Fibroblast of lung (primary cell): ENCODE data around the gene FIBP. TPM values are rescaled to one million over a fixed set of nuclear protein-coding genes. Genes with fewer than 3 reads are reported as not detected.
A peak's percentile ranks its signal among the peaks of the same experiment; 100 is the strongest.

ENCODE experiments used
- DNase-seq, 2 donors: peaks; one replicate each; pipeline versions ENCODE4 v3.0.0 to v3.0.0-alpha.2; 2010; ENCODE audit warnings: low read depth in 2 of 2
- H2AFZ ChIP-seq: 2 replicates; pipeline ENCODE4 v1.5.1; 2012; ENCODE audit warnings: low read length, control low read depth, inconsistent platforms
- H3K27ac ChIP-seq: 2 replicates; pipeline ENCODE4 v1.5.1; 2011; ENCODE audit warnings: low read length, control low read depth; ENCODE audit not compliant: insufficient read depth
- H3K27me3 ChIP-seq: 2 replicates; pipeline ENCODE4 v1.5.1; 2011; ENCODE audit warnings: mild to moderate bottlenecking, low read length; ENCODE audit not compliant: control insufficient read depth, insufficient read depth
- H3K36me3 ChIP-seq: 2 replicates; pipeline ENCODE4 v1.5.1; 2011; ENCODE audit warnings: low read length; ENCODE audit not compliant: control insufficient read depth, insufficient read depth
- H3K4me1 ChIP-seq: 2 replicates; pipeline ENCODE4 v1.5.1; 2011; ENCODE audit warnings: low read length; ENCODE audit not compliant: control insufficient read depth, insufficient read depth; ENCODE audit errors: extremely low read depth
- H3K4me2 ChIP-seq: 2 replicates; pipeline ENCODE4 v1.5.1; 2011; ENCODE audit warnings: low read length, control low read depth; ENCODE audit not compliant: insufficient read depth; ENCODE audit errors: extremely low read depth
- H3K4me3 ChIP-seq, 4 experiments: fragments of 200-600 bp in 1 of 4; sonication (generic) in 1 of 4; replicated peaks in 1 of 4; 2 replicates each; pipeline ENCODE4 v1.5.1; 2011 to 2016; ENCODE audit warnings: low read length in 4 of 4, low read depth in 3 of 4, mild to moderate bottlenecking in 3 of 4, control low read depth in 2 of 4, inconsistent platforms in 1 of 4, mixed read lengths in 1 of 4; ENCODE audit not compliant: insufficient read depth in 1 of 4; ENCODE audit errors: control extremely low read depth in 1 of 4
- H3K79me2 ChIP-seq: 2 replicates; pipeline ENCODE4 v1.5.1; 2012; ENCODE audit warnings: mild to moderate bottlenecking, low read length, inconsistent platforms; ENCODE audit not compliant: control insufficient read depth, insufficient read depth
- H3K9ac ChIP-seq: 2 replicates; pipeline ENCODE4 v1.5.1; 2011; ENCODE audit warnings: mild to moderate bottlenecking, low read length, control low read depth; ENCODE audit not compliant: insufficient read depth
- H3K9me3 ChIP-seq: 2 replicates; pipeline ENCODE4 v1.5.1; 2012; ENCODE audit warnings: low read depth, low read length; ENCODE audit not compliant: control insufficient read depth, insufficient read depth
- H4K20me1 ChIP-seq: 2 replicates; pipeline ENCODE4 v1.5.1; 2011; ENCODE audit warnings: low read length; ENCODE audit not compliant: control insufficient read depth, insufficient read depth; ENCODE audit errors: extremely low read depth
- EZH2 ChIP-seq: IDR thresholded peaks from 2 replicates; pipeline ENCODE4 v1.5.1; 2012; ENCODE audit warnings: low read length, control low read depth, mild to moderate bottlenecking; ENCODE audit errors: missing control alignments
- polyA plus RNA-seq, 2 donors: library from polyadenylated mRNA; depleted of rRNA in 1 of 2; stranded (reverse) in 1 of 2; unstranded in 1 of 2; fragments of >200 nt; gene quantifications; 2 replicates each; pipeline ENCODE4 v1.2.1, GENCODE V29; 2011 to 2012; ENCODE audit warnings: missing spikeins in 1 of 2
- total RNA-seq: library from RNA; depleted of rRNA; stranded (reverse); fragments of >200 nt; gene quantifications from 2 replicates; pipeline ENCODE4 v1.2.1, GENCODE V29; 2014
- TF ChIP-seq, protein P1 (sequence below), 2 donors: IDR thresholded peaks in 1 of 2; conservative IDR thresholded peaks in 1 of 2; 1 replicate in 1 of 2; 2 replicates in 1 of 2; pipeline ENCODE4 v1.5.1; 2011 to 2012; ENCODE audit warnings: low read length in 2 of 2, control low read depth in 1 of 2, inconsistent platforms in 1 of 2, low read depth in 1 of 2, mild to moderate bottlenecking in 1 of 2

FIBP gene
- total and polyA plus RNA-seq, 2 donors (not counting 1 experiment from before 2014, with no cell fraction given) = 81.0 to 168 TPM

DNA sequence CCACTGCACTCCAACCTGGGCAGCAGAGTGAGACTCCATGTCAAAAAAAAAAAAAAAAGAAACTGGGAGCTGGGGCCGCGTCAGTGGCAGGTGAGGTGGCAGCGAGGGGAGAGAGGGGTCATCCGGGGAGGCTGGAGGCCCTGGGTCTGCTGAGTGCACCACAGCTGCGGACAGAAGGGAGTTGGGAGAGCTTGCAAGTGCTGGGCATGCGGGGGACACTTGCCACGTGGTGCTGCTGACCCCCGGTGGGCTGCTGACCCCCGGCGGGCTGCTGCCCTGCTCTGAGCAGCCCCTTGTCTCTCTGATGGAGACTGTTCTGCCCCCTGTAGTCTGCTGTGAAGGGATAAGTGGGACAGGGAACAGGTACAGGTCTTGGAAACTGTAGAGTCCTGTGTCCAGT, 33.6 kb upstream of the FIBP start:
- no peak for DNase-seq
- no peak overlapping the region for H3K4me2 ChIP-seq
- TF ChIP-seq, protein P1, sequence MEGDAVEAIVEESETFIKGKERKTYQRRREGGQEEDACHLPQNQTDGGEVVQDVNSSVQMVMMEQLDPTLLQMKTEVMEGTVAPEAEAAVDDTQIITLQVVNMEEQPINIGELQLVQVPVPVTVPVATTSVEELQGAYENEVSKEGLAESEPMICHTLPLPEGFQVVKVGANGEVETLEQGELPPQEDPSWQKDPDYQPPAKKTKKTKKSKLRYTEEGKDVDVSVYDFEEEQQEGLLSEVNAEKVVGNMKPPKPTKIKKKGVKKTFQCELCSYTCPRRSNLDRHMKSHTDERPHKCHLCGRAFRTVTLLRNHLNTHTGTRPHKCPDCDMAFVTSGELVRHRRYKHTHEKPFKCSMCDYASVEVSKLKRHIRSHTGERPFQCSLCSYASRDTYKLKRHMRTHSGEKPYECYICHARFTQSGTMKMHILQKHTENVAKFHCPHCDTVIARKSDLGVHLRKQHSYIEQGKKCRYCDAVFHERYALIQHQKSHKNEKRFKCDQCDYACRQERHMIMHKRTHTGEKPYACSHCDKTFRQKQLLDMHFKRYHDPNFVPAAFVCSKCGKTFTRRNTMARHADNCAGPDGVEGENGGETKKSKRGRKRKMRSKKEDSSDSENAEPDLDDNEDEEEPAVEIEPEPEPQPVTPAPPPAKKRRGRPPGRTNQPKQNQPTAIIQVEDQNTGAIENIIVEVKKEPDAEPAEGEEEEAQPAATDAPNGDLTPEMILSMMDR (conservative IDR thresholded peaks at IDR 0.05 in 1 of 2, IDR thresholded peaks at IDR 0.05 in 1 of 2; ENCODE audit: low read depth in 1 of 2, low read length in 2 of 2) = no peak
- no peak for TF ChIP-seq EZH2
- H3K79me2 ChIP-seq = peaks cover 49% of the 10 kb centered on the region
- peaks cover 19% of the 10 kb centered on the region for H3K36me3 ChIP-seq
- no peaks in the 10 kb centered on the region for H3K27me3 ChIP-seq
- H2AFZ ChIP-seq = no peak overlapping the region
- no peak overlapping the region for H3K27ac ChIP-seq
- peaks cover 17% of the 10 kb centered on the region for H3K4me1 ChIP-seq
- H4K20me1 ChIP-seq = no peaks in the 10 kb centered on the region
- H3K9ac ChIP-seq = no peak overlapping the region
- no peaks in the 10 kb centered on the region for H3K9me3 ChIP-seq
- no peak overlapping the region for H3K4me3 ChIP-seq

DNA sequence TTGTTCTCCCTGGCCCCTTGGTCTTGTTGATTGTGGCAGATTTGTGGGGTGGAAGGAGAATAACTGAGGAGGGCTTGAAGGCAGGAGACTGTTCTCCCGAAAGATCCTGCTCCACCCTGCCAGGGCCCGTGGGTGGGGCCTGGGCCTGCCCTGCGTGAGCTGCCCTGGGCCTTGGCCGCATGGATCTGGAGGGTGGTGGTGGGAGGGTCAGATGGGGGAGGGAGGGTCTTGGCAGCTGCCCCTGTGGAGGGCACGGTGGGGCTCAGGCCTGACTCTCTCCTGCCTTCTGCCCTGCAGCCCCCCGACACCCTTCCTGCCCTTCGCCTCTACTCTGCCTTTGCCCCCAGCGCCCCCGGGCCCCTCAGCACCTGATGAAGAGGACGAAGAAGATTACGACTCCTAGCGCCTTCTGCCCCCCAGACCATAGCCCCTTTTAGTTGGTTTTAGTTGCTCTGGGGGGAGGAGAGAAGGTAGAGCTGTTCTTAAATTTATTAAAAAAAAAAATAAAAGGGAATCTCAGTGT, 32.8 kb upstream of the FIBP start:
- no peak overlapping the region for H3K9ac ChIP-seq
- peaks cover 56% of the 10 kb centered on the region for H3K79me2 ChIP-seq
- no peak for DNase-seq
- H3K4me1 ChIP-seq = peaks cover 25% of the 10 kb centered on the region
- H3K27me3 ChIP-seq = no peaks in the 10 kb centered on the region
- H3K27ac ChIP-seq = no peak overlapping the region
- TF ChIP-seq, protein P1 (conservative IDR thresholded peaks at IDR 0.05 in 1 of 2, IDR thresholded peaks at IDR 0.05 in 1 of 2; ENCODE audit: low read depth in 1 of 2, low read length in 2 of 2) = no peak
- TF ChIP-seq EZH2 = no peak
- H3K4me3 ChIP-seq = peak overlapping the region; percentile 68 to 95 (median 76)
- no peaks in the 10 kb centered on the region for H4K20me1 ChIP-seq
- H3K36me3 ChIP-seq = peaks cover 22% of the 10 kb centered on the region
- H3K9me3 ChIP-seq = no peaks in the 10 kb centered on the region
- peak overlapping the region; percentile 86 for H3K4me2 ChIP-seq
- no peak overlapping the region for H2AFZ ChIP-seq

DNA sequence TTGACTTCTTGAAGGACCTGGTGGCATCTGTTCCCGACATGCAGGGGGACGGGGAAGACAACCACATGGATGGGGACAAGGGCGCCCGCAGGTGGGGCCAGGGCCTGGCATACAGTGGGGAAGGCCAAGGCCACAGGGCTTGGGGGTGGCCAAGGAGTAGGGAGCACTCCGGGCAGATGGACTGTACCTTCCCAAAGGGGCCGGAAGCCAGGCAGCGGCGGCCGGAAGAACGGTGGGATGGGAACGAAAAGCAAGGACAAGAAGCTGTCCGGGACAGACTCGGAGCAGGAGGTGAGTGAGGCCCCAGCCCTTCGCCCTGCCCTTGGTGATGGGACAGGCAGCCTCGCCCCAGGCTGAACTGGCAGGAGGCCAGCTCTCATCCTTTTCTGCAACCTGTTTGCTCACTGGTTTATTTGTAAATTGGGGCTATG, 32.1 kb upstream of the FIBP start:
- Histone ChIP-seq H3K4me3 (peak overlapping the region; percentile 68 to 95 (median 76)), H3K27me3 (no peaks in the 10 kb centered on the region), H2AFZ (no peak overlapping the region), H3K4me2 (peak overlapping the region; percentile 86), H4K20me1 (no peaks in the 10 kb centered on the region), H3K4me1 (peaks cover 28% of the 10 kb centered on the region), H3K27ac (peak overlapping the region; percentile 69), H3K9ac (peak overlapping the region; percentile 76), H3K9me3 (no peaks in the 10 kb centered on the region), H3K79me2 (peaks cover 56% of the 10 kb centered on the region), H3K36me3 (peaks cover 22% of the 10 kb centered on the region)
- no peak for DNase-seq
- TF ChIP-seq EZH2 = no peak
- TF ChIP-seq, protein P1 (conservative IDR thresholded peaks at IDR 0.05 in 1 of 2, IDR thresholded peaks at IDR 0.05 in 1 of 2; ENCODE audit: low read depth in 1 of 2, low read length in 2 of 2) = no peak
